Lower lobe of right lung (tissue), 2 donors: Measurements from ENCODE around the gene NR4A3. TPM values are rescaled to one million over a fixed set of nuclear protein-coding genes. Genes with fewer than 3 reads are reported as not detected.
"Not testable (repeated sequence)": the region's sequence is repeated elsewhere in the genome, so short reads cannot be mapped to it uniquely, and the experiment has no call there.

ENCODE experiments used
- ATAC-seq, 2 donors: fragments of 200-7000 bp; cut with Tn5 transposase; one replicate each; pipeline ENCODE4 v1.9.1; 2020 to 2022; ENCODE audit warnings: mild to moderate bottlenecking in 2 of 2, moderate library complexity in 2 of 2
- DNase-seq: peaks from one replicate; pipeline ENCODE4 v3.0.0-alpha.2; 2020
- H3K27ac ChIP-seq: fragments of 200-600 bp; one replicate; pipeline ENCODE4 v1.8.0; 2022
- H3K27me3 ChIP-seq: fragments of 200-600 bp; one replicate; pipeline ENCODE4 v1.8.0; 2022; ENCODE audit warnings: low read depth
- H3K36me3 ChIP-seq: fragments of 200-600 bp; one replicate; pipeline ENCODE4 v1.8.0; 2022; ENCODE audit warnings: mild to moderate bottlenecking
- H3K4me1 ChIP-seq: fragments of 200-600 bp; one replicate; pipeline ENCODE4 v1.8.0; 2022
- H3K4me3 ChIP-seq: fragments of 200-600 bp; one replicate; pipeline ENCODE4 v1.8.0; 2022; ENCODE audit warnings: mild to moderate bottlenecking
- H3K9me3 ChIP-seq: fragments of 200-600 bp; one replicate; pipeline ENCODE4 v1.8.0; 2022
- CTCF ChIP-seq: fragments of 200-600 bp; IDR thresholded peaks from one replicate; pipeline ENCODE4 v1.8.0; 2022; ENCODE audit warnings: antibody characterized with exemption, mild to moderate bottlenecking
- intact Hi-C: fragments of 100-400 bp; cut with DNase I; formaldehyde crosslinking; loops from one replicate; pipeline ENCODE4 v1.11.0; 2022
- total RNA-seq: library from RNA; stranded (reverse); fragmentation: NEBNext Ultra II Directional; extraction: Animal tissue kit (Norgen Biotek cat#: 25700); gene quantifications from one replicate; pipeline ENCODE4 v1.2.1, GENCODE V29; 2021
- donor health status: DM: no; HTN: yes; CAD: no; lungs with severe emphysema.

The NR4A3 gene
- total RNA-seq, 1 donor from 2014 or later, result 1.7 TPM

DNA sequence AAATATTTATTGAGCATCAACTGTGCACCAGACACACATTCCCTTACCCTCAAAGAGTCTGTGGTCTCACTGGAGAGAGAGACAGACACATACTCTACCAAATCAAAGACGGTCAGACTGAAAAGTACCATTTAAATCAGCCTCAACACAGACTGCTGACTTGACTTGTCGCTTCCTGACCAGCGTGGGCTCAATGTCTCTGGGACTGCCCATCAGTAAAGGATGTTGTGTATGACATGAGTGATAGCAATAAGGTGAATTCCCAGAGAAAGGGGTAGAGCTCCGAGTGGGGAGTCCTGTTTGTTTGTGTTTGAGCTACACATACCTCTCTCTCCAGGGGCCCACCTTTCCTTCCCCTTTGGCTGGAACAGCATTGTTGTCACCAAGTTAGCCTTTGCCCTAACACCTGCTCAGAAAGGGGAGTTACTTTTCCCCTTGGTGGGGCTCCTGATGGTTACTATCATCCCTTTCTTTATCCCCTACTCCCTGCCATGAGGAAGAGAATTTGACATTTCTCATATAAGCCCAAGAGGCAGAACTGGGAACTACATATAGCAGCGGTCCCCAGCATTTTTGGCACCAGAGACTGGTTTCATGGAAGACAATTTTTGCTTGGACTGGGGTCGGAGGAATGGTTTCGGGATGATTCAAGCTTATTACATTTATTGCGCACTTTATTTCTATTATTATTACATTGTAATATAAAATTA lies 33.9 kb downstream of the NR4A3 start:
- DNase-seq, result no peak
- no peaks in the 10 kb centered on the region for H3K27me3 ChIP-seq
- no peak for TF ChIP-seq CTCF
- ATAC-seq, result no peak
- no peak overlapping the region for H3K27ac ChIP-seq
- H3K9me3 ChIP-seq, result no peaks in the 10 kb centered on the region
- H3K4me3 ChIP-seq, result no peak overlapping the region
- intact Hi-C loops, result no loop called here
- no peaks in the 10 kb centered on the region for H3K4me1 ChIP-seq
- H3K36me3 ChIP-seq, result no peaks in the 10 kb centered on the region

DNA sequence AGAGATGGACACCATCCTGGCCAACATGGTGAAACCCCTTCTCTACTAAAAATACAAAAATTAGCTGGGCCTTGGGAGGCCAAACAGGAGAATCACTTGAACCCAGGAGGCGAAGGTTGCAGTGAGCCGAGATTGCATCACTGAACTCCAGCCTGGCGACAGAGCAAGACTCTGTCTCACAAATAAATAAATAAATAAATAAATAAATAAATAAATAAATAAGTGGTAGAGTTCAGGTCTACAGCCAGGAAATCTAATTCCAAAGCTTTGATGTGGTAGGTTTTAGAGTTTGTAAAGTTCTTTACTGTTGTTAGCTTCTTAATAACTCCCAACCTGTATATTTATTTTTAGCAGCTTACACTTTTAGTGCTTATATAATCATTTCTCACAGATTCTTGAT lies 35.9 kb downstream of the NR4A3 start:
- ATAC-seq, H3K4me3 ChIP-seq, H3K27ac ChIP-seq, intact Hi-C loops, H3K27me3 ChIP-seq, DNase-seq, H3K9me3 ChIP-seq, H3K36me3 ChIP-seq, H3K4me1 ChIP-seq: not testable (repeated sequence)

- intact Hi-C loops, result no loop called here
- DNase-seq, result no peak
- Histone ChIP-seq H3K27me3 (no peaks in the 10 kb centered on the region), H3K36me3 (no peaks in the 10 kb centered on the region), H3K4me1 (no peaks in the 10 kb centered on the region), H3K27ac (no peak overlapping the region), H3K9me3 (no peaks in the 10 kb centered on the region), H3K4me3 (no peak overlapping the region)
- TF ChIP-seq CTCF, result no peak
- no peak for ATAC-seq
These were observed 36.4 kb downstream of the NR4A3 start for GRCh38 chr9:99858087-99858486.

GRCh38 chr9:99859243-99859980 lies 37.7 kb downstream of the NR4A3 start:
- intact Hi-C loops, result no loop called here

DNA sequence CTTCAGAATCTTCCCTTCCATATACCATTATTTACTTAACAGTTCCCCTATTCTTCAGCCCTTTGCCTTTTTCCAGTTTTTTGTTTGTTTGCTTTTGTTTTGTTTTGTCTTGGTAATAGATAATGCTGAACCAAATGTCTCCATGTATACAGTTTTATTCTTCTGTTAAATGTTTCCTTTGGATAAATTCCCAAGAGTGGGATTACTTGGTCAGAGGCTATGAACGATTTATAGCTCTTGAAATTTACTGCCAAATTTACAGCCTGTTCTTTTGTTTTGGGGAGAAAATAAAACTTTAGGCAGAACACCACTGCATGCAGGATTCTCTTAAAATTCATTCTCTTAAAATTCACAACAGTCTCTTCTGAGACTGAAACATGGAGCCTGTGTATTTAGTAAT lies 38.6 kb downstream of the NR4A3 start:
- DNase-seq (no peak), ATAC-seq (no peak)
- intact Hi-C loops, result no loop called here

More at GRCh38 chr9:99859243-99859980, 37.7 kb downstream of the NR4A3 start:
- Histone ChIP-seq H3K27me3 (no peaks in the 10 kb centered on the region), H3K36me3 (no peaks in the 10 kb centered on the region), H3K4me1 (no peaks in the 10 kb centered on the region), H3K9me3 (no peaks in the 10 kb centered on the region), H3K27ac (no peak overlapping the region), H3K4me3 (no peak overlapping the region)
- DNase-seq (no peak), ATAC-seq (no peak)
- no peak for TF ChIP-seq CTCF

More for the DNA sequence above, 38.6 kb downstream of the NR4A3 start:
- no peak overlapping the region for H3K27ac ChIP-seq
- H3K4me1 ChIP-seq, result no peaks in the 10 kb centered on the region
- no peaks in the 10 kb centered on the region for H3K36me3 ChIP-seq
- no peak for TF ChIP-seq CTCF
- H3K9me3 ChIP-seq, result no peaks in the 10 kb centered on the region
- H3K4me3 ChIP-seq, result no peak overlapping the region
- H3K27me3 ChIP-seq, result no peaks in the 10 kb centered on the region
